Nephron progenitor cell (in vitro differentiated cells): ENCODE measurements around the gene ZNF609.

ENCODE experiments used
- DNase-seq: peaks from one replicate; pipeline ENCODE4 v3.0.0; 2021
- H3K27ac Mint-ChIP-seq: 2 replicates; pipeline ENCODE4 v1.8.0; 2021; ENCODE audit warnings: mild to moderate bottlenecking, moderate library complexity, mixed read lengths
- H3K27me3 Mint-ChIP-seq: 2 replicates; pipeline ENCODE4 v1.8.0; 2021; ENCODE audit warnings: mild to moderate bottlenecking, low read depth, mixed read lengths; ENCODE audit not compliant: poor library complexity
- H3K36me3 Mint-ChIP-seq: 2 replicates; pipeline ENCODE4 v1.8.0; 2021; ENCODE audit warnings: low read depth, mixed read lengths
- H3K4me1 Mint-ChIP-seq: 2 replicates; pipeline ENCODE4 v1.8.0; 2021; ENCODE audit warnings: mixed read lengths
- H3K4me3 Mint-ChIP-seq: 2 replicates; pipeline ENCODE4 v1.8.0; 2021; ENCODE audit warnings: mild to moderate bottlenecking, moderate library complexity, mixed read lengths
- H3K9me3 Mint-ChIP-seq: 2 replicates; pipeline ENCODE4 v1.8.0; 2021; ENCODE audit warnings: mild to moderate bottlenecking, moderate library complexity, mixed read lengths
- TF ChIP-seq, protein P1 (sequence below): fragments of 200-600 bp; sonication (generic); IDR thresholded peaks from 2 replicates; pipeline ENCODE4 v1.5.0; 2021; ENCODE audit warnings: antibody characterized with exemption

ZNF609 gene

DNA sequence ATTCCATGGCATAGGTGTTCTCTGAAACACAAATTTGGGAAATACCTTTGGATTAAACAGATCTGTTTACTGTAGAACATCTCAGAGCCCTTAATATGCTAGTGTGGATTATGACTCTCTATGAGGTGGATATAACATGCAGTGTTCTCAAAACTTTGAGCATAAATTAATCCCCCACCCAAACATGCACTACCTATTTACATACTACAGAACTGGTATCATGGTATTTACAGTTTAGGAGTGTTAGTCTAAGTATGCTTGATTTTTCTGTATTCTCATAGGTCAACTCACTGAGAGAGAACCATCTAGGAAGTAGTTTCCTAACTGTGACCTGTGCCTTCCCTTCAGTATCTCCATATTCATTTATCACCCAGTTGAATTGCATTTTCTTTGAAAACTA, 30.9 kb upstream of the ZNF609 start:
- Mint-ChIP-seq H3K9me3 (no peaks in the 10 kb centered on the region), H3K4me1 (peaks cover 7% of the 10 kb centered on the region), H3K4me3 (no peak overlapping the region), H3K36me3 (peaks cover 29% of the 10 kb centered on the region), H3K27ac (peak overlapping the region; percentile 58), H3K27me3 (no peaks in the 10 kb centered on the region)
- no peak for DNase-seq
- TF ChIP-seq, protein P1, sequence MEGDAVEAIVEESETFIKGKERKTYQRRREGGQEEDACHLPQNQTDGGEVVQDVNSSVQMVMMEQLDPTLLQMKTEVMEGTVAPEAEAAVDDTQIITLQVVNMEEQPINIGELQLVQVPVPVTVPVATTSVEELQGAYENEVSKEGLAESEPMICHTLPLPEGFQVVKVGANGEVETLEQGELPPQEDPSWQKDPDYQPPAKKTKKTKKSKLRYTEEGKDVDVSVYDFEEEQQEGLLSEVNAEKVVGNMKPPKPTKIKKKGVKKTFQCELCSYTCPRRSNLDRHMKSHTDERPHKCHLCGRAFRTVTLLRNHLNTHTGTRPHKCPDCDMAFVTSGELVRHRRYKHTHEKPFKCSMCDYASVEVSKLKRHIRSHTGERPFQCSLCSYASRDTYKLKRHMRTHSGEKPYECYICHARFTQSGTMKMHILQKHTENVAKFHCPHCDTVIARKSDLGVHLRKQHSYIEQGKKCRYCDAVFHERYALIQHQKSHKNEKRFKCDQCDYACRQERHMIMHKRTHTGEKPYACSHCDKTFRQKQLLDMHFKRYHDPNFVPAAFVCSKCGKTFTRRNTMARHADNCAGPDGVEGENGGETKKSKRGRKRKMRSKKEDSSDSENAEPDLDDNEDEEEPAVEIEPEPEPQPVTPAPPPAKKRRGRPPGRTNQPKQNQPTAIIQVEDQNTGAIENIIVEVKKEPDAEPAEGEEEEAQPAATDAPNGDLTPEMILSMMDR = no peak

DNA sequence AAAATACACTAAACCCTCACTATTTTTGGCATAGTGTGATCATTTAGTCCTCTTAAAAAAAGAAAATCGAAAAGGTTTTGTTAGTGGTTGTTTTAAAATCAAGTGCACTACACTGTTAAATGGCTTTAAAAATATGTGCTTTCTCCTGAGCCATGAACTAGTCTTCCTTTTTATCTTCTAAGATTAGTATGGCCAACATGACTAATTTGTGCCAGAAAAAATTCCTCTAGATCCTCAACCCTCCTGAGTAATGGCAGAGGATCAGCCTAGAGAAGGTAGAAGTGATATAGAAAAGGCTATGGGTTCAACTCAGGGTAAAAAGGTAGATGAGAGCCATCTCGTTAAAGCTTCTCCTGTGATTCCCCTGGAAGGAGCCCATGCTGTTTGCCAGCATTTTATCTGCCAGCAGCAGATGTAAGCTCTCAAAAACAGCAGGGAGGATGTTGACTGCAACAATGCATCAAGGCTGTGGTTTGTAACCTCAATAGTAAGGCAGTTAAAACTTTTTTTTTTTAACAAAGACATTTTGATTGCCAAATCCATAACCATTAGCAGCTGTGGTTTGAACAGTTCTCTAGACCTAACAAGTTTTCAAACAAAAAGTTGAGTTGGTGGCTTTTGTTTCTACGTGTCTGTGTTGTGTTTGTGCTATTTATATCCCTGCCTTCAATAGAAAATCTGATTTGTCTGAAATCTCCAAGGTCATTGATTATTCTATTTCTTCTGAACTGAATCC, 30.2 kb upstream of the ZNF609 start:
- Mint-ChIP-seq H3K9me3 (no peaks in the 10 kb centered on the region), H3K27me3 (no peaks in the 10 kb centered on the region), H3K36me3 (peaks cover 26% of the 10 kb centered on the region), H3K27ac (peak overlapping the region; percentile 58), H3K4me1 (peaks cover 7% of the 10 kb centered on the region), H3K4me3 (no peak overlapping the region)
- no peak for DNase-seq
- TF ChIP-seq, protein P1 = no peak

DNA sequence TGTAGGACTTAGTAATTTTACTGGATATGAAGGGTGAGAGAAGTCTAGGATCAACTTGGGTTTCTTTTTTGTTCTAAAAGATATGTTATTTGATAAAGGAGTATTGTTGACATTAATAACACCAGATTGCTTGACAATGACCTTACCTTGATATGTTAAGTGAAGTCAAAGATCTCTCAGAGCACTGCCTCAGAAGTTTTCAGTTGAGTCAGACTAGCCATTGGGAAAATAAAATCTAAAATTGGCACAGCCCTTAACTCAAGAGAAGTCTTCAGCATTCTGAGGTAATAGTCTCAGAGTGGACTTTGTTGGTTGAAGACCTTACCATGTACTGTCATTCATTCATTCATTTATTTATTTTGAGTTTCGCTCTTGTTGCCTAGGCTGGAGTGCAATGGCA, 22.4 kb upstream of the ZNF609 start:
- no peak overlapping the region for H3K4me3 Mint-ChIP-seq
- peaks cover 4% of the 10 kb centered on the region for H3K27me3 Mint-ChIP-seq
- H3K36me3 Mint-ChIP-seq = peaks cover 23% of the 10 kb centered on the region
- peak overlapping the region; percentile 4 for H3K27ac Mint-ChIP-seq
- H3K9me3 Mint-ChIP-seq = no peaks in the 10 kb centered on the region
- TF ChIP-seq, protein P1 = no peak
- no peak for DNase-seq
- H3K4me1 Mint-ChIP-seq = no peaks in the 10 kb centered on the region

DNA sequence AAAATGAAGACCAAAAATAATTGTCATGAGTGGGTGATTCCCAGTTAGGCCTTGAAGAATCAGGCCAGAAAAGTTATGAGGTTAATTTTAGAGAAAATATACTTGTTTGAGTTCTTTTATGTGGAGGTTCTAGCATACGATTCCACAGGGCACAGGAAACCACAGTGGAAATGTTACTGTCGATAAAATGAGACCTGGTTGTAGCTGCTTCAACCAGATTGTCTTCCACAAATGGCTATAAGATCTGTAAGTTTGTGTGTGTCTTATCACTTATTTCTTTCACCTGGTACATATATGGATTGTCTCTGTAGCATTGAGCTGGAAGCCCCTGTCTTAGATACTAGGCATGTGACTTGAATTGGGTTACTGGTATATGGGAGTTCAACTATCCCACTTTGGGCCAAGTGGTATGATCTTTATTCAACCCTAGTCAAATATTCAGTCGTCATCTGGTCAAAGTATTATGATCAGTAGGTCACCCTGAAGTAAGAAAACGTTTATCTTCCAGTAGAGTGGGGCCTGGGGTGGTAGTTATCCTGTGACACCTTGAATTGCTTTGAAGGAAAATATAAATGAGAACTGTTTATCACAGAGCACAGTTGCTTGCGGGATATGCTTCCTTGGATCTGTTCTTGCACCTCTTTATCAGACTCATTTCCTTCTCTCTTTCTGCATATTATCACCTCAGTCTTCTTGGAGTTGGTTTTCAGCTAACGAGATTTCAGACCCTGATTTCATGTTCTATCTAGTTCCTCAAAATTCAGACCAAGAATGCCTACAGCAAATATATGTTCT, 21.5 kb upstream of the ZNF609 start:
- no peak overlapping the region for H3K4me3 Mint-ChIP-seq
- no peak for DNase-seq

DNA sequence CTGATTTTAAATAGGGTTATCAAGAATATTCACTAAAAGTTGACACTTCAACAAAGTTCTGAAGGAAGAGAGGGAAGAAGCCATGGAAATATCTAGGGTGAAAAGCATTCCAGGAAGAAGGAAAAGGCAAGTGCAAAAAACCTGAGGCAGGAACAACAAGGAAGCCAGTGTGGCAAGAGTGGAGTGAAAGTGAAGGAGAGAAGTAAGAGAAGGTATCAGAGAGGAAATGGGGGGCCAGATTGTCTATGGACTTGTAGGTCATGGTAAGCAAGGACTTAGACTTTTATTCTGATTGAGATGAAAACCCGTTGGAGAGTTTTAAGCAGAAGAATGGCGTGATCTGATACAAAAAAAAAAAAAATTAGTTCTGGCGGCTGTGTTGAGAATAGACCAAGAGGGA, 18.5 kb upstream of the ZNF609 start:
- TF ChIP-seq, protein P1 = no peak
- H3K27me3 Mint-ChIP-seq = peaks cover 4% of the 10 kb centered on the region
- no peak overlapping the region for H3K27ac Mint-ChIP-seq
- H3K36me3 Mint-ChIP-seq = peaks cover 26% of the 10 kb centered on the region
- DNase-seq = no peak
- H3K9me3 Mint-ChIP-seq = no peaks in the 10 kb centered on the region
- no peaks in the 10 kb centered on the region for H3K4me1 Mint-ChIP-seq
- H3K4me3 Mint-ChIP-seq = no peak overlapping the region

More for the DNA sequence above, 21.5 kb upstream of the ZNF609 start:
- Mint-ChIP-seq H3K36me3 (peaks cover 18% of the 10 kb centered on the region), H3K9me3 (no peaks in the 10 kb centered on the region), H3K27me3 (peaks cover 4% of the 10 kb centered on the region), H3K27ac (no peak overlapping the region), H3K4me1 (no peaks in the 10 kb centered on the region)
- TF ChIP-seq, protein P1 = no peak
